Stimulated activated CD4-positive, alpha-beta T cell treated with anti-CD3 and anti-CD28 coated beads, Interleukin-1b, Interleukin-23, amount 100 ng/mL, for 48 hours (primary cell): Measurements from ENCODE around the gene SC5D.

ENCODE experiments used
- DNase-seq: peaks from one replicate; pipeline ENCODE4 v3.0.0-alpha.2; 2020

Gene SC5D

DNA sequence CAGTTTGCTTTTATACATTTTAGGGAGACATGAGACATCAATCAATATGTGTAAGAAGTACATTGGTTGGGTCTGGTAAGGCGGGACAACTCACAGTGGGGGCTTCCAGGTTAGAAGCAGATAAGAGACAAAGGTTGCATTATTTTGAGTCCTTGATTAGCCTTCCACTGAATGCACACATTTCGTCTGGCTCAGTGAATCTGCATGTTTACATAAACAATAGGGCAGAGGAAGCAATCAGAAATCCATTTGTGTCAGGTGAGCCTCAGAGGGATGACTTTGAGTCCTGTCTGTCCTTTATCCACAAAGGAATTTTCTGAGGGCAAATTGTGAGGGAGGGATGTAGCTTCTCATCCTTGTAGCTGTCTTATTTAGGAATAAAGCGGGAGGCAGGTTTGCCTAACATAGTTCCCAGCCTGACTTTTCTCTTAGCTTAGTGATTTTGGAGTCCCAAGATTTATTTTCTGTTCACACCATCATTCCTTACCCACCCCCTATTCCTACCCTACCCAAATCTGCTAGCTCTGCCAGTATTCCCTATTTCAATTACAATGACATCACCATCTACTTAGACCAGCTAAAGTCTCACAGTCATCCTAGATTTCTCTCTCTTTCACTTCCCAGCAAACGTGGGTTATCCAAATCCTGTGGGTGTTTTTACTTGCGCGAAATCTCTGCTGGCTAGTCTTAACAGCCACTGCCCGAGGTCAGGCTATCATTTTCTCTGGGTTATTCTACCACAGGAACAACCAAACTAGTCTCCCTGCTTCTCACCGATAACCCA is 2.9 kb downstream of the SC5D start:
- DNase-seq = no peak

DNA sequence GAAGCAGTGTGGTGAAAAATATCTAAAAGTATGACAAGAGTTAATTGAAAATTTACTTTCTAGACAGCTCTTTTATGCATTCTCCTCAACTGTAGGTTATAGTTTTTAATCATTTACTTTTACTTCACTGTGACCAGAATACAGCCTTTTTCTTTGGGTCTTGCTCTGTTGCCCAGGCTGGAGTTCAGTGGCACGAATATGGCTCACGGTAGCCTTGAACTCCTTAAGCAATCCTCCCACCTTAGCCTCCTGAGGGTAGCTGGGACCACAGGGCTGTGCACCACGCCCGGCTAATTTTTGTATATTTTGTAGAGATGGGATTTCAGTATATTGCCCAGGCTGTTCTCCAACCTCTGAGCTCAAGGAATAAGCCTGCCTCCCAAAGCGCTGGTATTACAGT is 5.3 kb downstream of the SC5D start:
- DNase-seq = no peak

DNA sequence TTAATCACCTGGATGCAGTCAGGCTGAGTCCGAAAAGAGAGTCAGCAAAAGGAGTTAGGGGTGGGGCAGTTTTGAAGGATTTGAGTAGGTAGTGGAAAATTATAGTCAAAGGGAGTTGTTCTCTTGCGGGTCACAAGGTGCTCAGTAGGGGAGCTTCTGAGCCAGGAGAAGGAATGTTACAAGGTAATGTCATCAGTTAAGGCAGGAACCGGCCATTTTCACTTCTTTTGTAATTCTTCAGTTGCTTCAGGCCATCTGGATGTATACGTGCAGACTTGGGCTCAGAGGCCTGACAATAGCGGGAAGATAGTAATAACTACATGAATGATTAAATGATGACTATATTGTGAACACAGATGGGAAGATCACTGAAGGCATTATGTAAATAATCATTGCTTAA is 6.2 kb downstream of the SC5D start:
- no peak for DNase-seq

DNA sequence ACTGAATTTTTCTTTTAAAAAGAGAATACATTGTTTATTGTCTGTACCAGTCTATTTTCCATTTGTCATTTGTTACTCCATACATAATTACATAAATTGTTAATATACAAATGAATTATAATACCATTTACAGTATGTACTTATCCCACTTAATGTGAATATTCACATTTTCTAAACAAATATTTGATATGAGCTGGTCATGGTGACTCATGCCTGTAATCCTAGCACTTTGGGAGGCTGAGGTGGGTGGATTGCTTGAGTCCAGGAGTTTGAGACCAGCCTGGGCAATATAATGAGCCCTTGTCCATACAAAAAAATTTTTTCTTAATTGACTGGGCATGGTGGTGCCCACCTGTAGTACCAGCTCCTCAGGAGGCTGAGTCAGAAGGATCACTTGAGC is 6.8 kb downstream of the SC5D start:
- no peak for DNase-seq

DNA sequence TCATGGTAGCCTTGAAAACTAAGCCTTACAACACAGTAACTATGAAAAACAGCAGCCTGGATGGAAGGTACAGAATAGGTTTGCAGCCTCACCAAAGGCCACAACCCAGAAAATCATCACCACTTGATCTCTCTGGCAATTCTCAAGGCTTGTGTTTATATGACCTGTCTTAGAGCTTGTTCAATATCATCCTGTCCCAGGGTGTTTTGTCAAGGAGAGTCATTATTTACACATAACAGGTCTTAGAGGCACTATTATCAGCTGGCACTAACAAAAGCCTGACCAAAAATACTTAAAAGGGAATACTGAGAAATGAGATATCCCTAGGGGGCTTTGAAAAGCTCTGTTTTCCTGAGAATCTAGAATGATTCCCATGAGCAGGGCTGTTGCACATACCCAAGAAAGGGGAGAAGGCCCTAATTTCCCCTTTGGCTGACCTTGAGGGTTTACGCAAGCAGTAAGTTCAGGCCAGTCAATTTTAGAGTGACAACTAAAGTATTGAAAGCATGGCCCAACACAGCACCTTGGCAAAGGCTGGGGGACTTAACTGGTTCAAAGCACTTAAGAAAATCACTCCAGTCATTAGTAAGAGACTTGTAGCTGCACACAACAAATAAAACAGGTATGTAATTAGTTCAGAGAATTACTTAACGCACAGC is 7.9 kb downstream of the SC5D start:
- no peak for DNase-seq

DNA sequence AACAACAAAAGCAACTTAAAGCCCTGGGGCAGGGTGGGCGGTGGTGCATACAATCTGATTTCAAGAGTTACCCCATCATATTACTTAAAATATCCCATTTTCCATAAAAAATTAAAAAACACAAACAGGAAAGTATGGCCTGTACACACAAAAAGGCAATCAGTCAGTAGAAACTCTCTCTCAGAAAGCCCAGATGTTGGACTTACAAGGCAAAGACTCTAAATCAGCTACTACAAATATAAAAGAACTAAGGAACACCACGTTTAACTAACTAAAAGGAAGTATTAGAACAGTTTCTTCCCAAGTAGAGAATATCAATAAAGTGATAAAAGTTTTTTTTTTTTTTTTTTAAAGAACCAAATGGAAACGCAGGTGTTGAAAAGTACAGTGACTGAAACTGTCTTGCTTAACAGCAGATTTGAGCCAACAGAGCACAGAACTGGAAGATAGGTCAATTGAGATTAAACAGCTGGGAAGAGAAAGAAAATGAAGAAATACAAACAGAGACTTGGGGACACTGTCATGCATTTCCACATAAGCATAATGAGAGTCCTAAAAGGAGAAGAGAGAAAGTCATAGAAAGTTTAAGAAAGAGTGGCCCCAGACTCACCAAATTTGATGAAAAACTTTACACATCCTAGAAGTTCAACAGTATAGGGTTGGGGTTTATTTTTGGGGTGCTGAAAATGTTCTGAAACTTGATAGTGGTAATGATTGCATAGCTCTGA is 8.6 kb downstream of the SC5D start:
- DNase-seq = no peak

DNA sequence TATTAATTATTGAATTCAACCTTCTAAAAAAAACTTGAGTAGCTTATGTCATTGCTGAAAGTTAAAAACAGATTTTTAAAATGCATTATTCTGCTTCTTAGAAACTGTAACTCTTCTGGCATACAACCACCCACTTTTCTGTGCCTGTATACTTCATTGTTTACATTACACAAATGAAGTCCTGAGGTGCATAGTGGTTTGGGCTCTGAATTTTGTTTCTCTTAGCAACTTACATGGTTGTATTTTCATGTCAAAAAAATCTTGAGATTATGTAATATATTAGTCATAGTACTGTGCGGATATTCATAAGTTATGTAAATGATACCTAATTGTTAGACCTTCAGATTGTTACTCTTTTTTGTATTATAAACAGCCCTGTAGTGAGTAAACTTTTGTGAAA is 12.2 kb downstream of the SC5D start:
- DNase-seq = no peak

DNA sequence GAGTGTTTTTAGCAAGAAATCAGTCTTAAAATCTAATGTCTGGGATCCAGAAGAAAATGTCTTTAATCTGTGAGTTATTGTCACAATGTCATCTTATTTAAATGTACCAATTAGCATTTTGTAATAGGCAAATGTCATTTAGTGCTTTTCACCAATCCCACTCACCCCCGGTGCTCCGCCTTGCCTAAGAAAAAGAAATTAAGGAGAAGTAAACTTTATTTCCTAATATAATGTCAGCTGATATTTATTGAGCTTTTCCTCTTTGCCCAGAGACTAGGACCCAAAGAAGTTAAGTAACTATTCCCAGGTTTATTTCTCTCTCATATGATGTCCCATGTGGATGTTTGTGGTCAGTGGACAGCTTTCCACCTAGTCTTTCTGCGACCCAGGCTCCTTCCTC is 16.2 kb downstream of the SC5D start:
- DNase-seq = no peak

DNA sequence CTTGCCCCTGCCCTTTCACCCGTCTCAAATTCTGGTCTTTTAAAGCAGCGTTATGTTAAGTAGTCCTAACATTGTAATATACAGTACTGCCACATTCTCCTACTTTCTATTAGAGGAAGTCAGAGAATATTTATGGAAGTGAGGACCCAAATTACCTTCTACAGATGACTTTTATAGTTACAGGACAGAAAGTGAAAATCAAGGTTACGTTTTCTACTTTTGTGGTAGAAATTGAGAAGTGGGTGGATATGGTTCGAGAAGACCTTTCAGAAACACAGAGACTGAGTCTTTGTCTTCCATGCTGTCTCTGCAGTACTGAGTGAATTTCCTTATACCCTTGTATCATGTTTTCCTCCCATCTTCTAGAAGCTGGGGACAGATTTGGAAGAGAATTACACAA is 17.1 kb downstream of the SC5D start:
- DNase-seq = no peak

DNA sequence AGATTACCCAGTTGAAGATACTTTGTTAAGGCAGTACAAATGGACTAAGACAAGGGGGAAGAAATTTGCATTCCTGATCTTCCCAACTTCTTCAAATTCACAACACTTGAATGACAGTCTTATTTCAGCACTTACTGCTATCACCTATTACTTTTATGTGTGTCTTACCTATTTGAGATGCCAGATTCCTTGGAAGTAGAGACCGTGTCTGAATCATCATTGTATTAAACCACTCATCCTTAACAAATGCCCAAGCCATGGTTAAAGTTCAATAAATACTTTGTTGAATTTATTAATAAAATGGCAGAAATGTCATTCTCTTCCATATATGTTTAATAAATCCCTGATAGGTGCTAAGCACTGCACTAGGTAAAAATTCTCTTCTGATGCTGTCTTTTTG is 18.3 kb downstream of the SC5D start:
- no peak for DNase-seq

DNA sequence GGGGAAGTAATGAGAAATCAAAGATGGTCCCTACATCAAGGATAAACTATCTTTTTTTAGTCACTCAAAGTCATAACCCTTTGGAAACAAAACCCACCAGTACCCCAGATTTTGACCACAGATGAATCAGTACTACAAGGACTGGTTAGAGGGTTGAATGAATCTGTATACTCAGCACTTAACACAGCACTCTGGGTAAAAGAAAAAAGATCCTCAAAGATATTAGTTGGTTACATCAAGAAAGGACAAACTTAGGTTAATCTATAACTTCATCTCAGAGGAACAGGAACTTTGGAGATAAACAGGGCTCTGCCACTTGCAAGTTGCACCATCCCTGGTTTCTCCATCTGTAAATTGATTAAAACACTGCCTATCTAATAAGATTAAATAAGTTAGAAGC is 18.8 kb downstream of the SC5D start:
- DNase-seq = no peak

DNA sequence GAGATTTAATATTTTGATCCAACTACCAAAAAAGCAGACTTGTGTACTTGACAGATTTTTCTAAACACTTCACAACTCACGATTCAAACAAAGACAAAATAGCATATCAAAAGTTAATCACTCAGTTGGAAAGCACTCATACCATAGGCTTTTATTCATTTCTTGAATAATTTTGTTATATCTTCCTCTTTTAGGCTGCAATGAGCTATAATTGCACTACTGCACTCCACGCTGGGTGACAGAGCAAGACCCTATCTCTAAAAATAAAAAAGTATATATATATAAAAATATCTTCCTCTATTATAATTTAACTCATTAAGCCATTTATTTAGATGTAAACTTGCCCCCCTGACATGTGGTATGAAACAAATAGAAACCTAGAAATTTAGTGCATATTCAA is 19.9 kb downstream of the SC5D start:
- DNase-seq = no peak

DNA sequence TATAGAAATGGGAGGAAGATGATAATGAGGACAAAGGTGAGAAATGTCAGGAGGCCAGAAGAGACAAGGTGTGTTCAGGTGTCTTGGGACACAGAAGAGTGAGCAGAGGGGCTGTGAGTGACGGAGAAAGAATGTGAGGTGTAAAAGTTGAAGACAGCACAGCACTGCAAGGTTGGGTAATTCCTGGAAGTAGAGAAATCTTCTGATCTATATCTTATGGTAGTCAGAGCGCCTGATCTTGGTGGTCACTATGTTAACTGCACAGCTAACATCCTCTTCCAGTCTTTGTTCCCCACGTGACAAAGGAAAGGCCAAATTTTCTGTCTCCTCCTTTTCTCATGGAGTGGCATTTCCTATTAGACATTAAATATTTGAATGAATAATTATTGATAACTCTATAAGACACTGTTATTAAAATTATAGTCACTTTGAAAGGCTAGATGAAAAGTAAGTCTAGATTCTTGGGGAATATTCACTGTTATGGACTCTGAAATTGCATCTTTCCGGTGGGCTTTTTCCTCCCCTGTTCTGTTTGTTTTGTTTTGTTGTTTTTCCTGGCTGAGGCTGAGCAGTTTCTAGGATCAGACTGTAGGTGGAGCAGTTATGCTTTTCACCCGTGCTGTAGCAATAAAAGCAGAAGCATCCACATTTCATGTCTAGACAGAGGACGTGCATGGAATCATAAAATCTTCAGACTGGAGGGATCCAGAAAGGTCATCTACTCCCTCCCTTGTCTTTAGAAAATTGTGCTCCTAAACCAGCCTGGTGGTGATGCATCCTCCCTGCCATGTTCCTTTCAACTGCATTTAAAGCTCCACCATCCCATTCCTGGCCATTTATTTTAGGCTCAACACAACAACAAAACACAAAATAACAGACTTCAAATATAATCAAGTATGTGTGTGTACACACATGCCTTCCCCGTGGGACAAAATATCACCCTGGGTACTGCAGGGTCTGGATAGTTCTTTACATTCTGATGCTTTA is 26.6 kb downstream of the SC5D start:
- DNase-seq = no peak

DNA sequence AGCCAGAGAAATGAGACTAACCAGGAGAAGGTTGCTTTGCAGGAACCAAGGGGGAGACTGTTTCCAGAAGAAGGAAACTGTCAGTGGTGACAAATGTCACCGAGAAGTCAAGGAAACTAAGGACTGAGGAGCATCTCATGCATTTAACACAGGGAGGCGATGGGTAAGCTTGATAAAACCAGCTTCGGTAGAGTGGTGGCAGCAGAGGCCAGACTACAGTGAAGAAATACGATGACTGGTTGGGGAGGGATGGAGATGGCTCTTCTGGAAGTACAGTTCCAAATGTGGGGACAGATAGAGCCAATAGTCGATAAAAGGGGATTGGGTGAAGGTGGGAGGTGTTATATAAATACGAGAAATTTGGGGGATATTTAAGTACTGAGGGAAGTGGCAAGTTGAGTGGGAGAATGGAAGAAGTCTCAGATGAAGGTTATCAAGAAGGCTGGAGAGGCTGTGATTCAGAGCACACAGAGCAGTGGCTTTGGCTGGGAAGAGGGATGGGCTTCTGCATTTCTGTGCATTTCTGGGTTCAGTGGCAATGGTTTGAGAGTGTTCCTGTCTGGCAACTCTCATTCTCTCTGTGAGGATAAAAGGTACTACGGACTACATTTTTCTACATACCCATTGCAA is 29.2 kb downstream of the SC5D start:
- DNase-seq = peak; percentile 15

DNA sequence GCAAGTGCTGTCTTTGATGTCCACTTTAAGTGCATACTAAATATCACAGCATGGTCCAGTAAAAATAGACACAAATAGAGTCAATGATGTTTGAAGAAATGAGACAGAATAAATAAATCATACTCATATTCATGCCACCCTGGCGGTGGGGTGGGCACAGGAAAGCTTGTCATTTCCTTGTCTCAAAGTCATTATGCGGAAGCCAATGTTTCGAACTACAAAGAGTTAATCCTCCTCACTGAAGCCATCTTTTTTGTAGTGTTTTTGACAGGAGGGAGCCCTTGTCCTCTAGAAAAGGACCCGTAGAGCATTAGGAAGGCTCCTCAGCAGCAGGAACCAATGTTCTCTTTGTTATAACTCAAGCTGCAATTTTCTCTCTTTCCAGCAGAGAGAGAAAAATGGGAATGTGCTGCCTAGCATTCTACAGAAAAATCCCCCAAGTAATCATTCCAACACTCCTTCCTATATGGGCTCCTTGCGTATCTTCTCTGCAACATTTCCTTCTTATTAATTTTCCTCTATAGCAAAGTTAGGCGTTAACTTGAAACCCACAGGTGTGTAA is 30.6 kb downstream of the SC5D start:
- no peak for DNase-seq

DNA sequence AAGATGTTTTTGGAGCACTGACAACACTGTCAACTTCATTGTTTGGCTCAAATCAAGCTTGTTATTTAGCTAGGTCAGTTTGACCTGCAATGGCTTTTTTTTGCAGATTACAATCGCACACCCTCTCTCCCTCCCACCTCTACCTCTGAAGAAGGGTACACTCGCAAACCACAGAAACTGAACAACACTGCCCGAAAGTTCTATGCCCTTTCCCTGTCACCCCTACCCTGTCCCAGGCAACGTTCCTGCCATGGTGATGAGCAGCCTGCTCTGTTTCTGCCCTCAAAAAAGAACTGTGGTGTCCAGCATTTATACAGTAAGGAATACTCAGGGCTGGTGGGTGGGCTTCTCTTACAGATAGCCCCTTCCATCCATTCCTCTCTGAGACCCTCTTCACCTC is 33.7 kb downstream of the SC5D start:
- no peak for DNase-seq

DNA sequence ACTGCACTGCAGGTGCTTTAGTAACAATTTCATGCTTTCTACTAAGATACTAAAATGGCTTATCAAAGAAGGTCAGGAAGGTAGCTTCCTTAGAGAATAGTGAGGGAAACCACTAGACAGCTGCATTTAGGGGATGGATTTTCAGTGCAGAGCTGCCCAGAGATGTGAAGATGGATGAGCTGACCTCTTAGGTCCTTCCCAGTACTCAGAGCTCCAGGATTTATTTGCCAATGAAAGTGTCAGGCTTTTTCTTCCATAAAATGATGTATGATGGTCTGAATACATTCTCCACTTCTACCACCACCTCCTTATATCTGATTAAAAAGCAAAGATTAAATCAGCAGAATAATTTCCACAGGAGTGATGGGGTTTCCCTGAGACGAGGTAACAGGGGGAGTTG is 35.0 kb downstream of the SC5D start:
- no peak for DNase-seq

DNA sequence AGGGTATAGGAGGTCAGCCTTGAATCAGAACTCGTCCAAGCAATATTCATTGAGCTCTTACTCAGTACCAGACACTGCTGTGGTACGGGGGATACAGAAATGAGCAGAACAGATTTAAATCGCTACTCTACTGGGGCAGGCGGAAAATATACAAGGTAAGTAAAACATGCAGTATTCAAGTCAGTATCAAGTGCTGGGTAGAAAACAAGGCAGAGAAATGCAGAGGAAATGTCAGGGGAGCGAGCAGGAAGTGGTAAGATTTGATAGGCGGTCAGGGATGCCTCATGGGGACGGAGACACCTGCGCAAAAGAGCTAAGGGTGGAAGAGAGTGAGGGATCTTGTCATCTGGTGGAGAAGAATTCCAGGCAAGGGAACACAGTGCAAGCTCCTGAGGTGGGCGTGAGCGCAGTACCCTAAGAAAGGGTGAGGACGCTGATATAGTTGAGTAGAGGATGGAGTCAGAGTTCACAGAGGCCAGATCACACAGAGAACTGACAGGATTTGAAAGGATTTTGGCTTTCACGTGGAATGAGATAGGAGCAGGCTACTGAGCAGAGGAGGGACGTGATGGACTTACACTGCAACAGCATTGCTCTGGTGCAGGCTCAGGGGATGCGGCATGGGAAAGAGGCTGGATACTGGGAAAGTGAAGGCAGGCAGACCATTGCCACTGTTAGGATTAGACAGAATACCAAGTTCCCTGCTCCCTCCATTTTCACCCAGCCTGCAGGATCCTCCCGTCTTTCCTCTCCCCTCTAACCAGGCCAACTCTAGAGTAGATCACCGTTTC is 35.8 kb downstream of the SC5D start:
- peak; percentile 16 for DNase-seq

DNA sequence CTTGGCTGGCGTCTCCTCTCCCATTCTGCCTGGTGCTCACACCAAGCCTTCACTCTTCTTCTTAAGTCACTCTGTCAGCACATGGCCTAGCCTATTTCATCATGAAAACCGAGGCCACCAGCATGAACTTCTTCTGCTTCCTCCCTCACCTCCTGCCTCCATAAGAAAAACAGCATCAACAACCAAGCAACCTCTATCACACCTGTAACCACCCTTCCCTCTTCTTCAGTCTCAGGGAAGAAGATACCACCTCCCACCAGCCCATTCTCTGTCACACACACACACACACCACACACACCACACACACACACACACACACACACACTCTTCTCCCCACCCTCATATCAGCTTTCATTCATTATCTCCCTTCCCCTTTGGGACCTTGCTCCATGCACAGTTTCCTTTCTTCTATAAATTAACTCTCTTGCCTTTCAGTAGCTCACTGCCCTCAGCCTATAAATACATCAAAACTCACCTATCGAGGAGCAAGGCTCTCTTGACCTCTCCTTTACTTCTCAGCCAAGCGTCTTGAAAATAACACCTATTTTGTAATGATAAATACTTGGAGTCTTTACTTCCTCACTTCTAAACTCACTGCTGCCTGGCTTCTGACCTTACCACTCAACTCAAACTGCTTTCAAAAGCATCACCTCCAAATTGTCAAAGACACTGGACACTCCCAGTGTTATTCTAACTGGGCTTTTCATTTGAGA is 36.6 kb downstream of the SC5D start:
- DNase-seq = peak; percentile 6

DNA sequence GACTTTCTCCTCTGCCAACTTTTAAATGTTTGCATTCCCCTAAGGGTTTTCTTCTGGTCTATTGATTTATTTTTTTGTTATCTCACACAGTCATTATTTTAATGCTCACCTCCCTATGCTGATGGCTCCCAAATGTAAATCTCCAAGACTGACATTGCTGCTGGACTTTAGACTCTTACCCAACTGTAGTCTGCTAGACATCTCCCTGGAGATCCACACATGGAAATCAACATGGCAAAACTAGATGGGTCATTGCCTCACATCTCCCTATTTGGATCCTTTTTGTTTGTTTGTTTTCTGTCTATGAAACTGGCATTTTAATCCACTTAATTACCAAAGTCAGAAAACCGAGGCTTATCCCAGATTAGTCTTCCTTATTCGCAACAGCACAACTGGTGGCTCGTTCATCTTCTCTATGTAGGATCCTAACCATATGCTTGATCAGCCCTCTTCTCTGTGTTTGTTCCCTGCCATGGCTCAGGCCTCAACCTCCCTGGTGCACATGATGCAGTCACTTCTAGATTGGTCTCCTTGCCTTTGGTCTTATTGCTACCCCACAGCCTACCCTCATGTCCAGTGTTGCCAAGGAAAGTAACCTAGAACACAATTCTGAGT is 37.3 kb downstream of the SC5D start:
- no peak for DNase-seq
